Bronchial epithelial cell (primary cell): Measurements from ENCODE around the gene NUTM2G. TPM values are rescaled to one million over a fixed set of nuclear protein-coding genes. Genes with fewer than 3 reads are reported as not detected.
"Not testable (repeated sequence)": the region's sequence is repeated elsewhere in the genome, so short reads cannot be mapped to it uniquely, and the experiment has no call there.

Source experiments
- DNase-seq: peaks from one replicate; pipeline ENCODE4 v3.0.0-alpha.2; 2010; ENCODE audit warnings: low read depth
- FAIRE-seq: peaks from 2 replicates; lab custom pipeline; 2011; peaks lifted over from hg19 to GRCh38; lab: Jason Lieb, UNC
- H3K27me3 ChIP-seq: 2 replicates; pipeline ENCODE4 v1.5.1; 2011; ENCODE audit warnings: low read length; ENCODE audit not compliant: control insufficient read depth, insufficient read depth
- H3K36me3 ChIP-seq: 2 replicates; pipeline ENCODE4 v1.5.1; 2011; ENCODE audit warnings: low read length; ENCODE audit not compliant: control insufficient read depth, insufficient read depth
- H3K4me3 ChIP-seq: 2 replicates; pipeline ENCODE4 v1.5.1; 2011; ENCODE audit warnings: mild to moderate bottlenecking, low read depth, low read length, control low read depth
- total RNA-seq: library from RNA; depleted of rRNA; stranded (reverse); fragments of >200 nt; gene quantifications from 2 replicates; pipeline ENCODE4 v1.2.1, GENCODE V29; 2014

The NUTM2G gene
- total RNA-seq, 1 donor from 2014 or later, result not detected

- not testable (repeated sequence) for H3K27me3 ChIP-seq, FAIRE-seq, H3K36me3 ChIP-seq, H3K4me3 ChIP-seq, DNase-seq
These were observed 13.1 kb upstream of the NUTM2G start for GRCh38 chr9:96915539-96915938.

GRCh38 chr9:96916531-96916930, 12.1 kb upstream of the NUTM2G start:
- not testable (repeated sequence) for H3K36me3 ChIP-seq, H3K27me3 ChIP-seq, FAIRE-seq, H3K4me3 ChIP-seq, DNase-seq

GRCh38 chr9:96918550-96918949, 10.1 kb upstream of the NUTM2G start:
- not testable (repeated sequence) for FAIRE-seq, H3K4me3 ChIP-seq, H3K27me3 ChIP-seq, H3K36me3 ChIP-seq, DNase-seq

- not testable (repeated sequence) for H3K4me3 ChIP-seq, H3K27me3 ChIP-seq, H3K36me3 ChIP-seq, DNase-seq, FAIRE-seq
These were observed 7.8 kb upstream of the NUTM2G start for GRCh38 chr9:96920803-96921202.

GRCh38 chr9:96925587-96925986, 3.1 kb upstream of the NUTM2G start:
- FAIRE-seq, H3K27me3 ChIP-seq, DNase-seq, H3K36me3 ChIP-seq, H3K4me3 ChIP-seq: not testable (repeated sequence)

- not testable (repeated sequence) for H3K36me3 ChIP-seq, FAIRE-seq, DNase-seq, H3K27me3 ChIP-seq, H3K4me3 ChIP-seq
These were observed 3.0 kb downstream of the NUTM2G start for GRCh38 chr9:96931665-96932064.

- not testable (repeated sequence) for DNase-seq, H3K36me3 ChIP-seq
- FAIRE-seq, result peak; percentile 47
These were observed 5.5 kb downstream of the NUTM2G start for GRCh38 chr9:96934097-96934496.

GRCh38 chr9:96934706-96935105, 6.1 kb downstream of the NUTM2G start:
- H3K36me3 ChIP-seq, H3K4me3 ChIP-seq, DNase-seq, H3K27me3 ChIP-seq: not testable (repeated sequence)
- FAIRE-seq, result peak; percentile 58

More at GRCh38 chr9:96934097-96934496, 5.5 kb downstream of the NUTM2G start:
- not testable (repeated sequence) for H3K27me3 ChIP-seq, H3K4me3 ChIP-seq

- H3K4me3 ChIP-seq, FAIRE-seq, H3K36me3 ChIP-seq, DNase-seq, H3K27me3 ChIP-seq: not testable (repeated sequence)
These were observed 6.8 kb downstream of the NUTM2G start for GRCh38 chr9:96935401-96935800.

- not testable (repeated sequence) for DNase-seq, H3K4me3 ChIP-seq, H3K36me3 ChIP-seq, H3K27me3 ChIP-seq
- FAIRE-seq, result peak; percentile 87
These were observed 8.8 kb downstream of the NUTM2G start for GRCh38 chr9:96937442-96937841.

- H3K4me3 ChIP-seq, DNase-seq, H3K36me3 ChIP-seq, H3K27me3 ChIP-seq, FAIRE-seq: not testable (repeated sequence)
These were observed 10.5 kb downstream of the NUTM2G start for GRCh38 chr9:96938957-96939665.

- H3K4me3 ChIP-seq, H3K36me3 ChIP-seq, H3K27me3 ChIP-seq, DNase-seq: not testable (repeated sequence)
- peak; percentile 95 for FAIRE-seq
These were observed 12.3 kb downstream of the NUTM2G start for GRCh38 chr9:96940982-96941381.

- not testable (repeated sequence) for H3K27me3 ChIP-seq, DNase-seq, H3K36me3 ChIP-seq, H3K4me3 ChIP-seq
- FAIRE-seq, result peak; percentile 75
These were observed 13.0 kb downstream of the NUTM2G start for GRCh38 chr9:96941628-96942027.

GRCh38 chr9:96942181-96942580, 13.5 kb downstream of the NUTM2G start:
- peak; percentile 88 for FAIRE-seq
- H3K36me3 ChIP-seq, DNase-seq, H3K4me3 ChIP-seq, H3K27me3 ChIP-seq: not testable (repeated sequence)

- not testable (repeated sequence) for H3K4me3 ChIP-seq, DNase-seq, H3K27me3 ChIP-seq, H3K36me3 ChIP-seq, FAIRE-seq
These were observed 20.7 kb downstream of the NUTM2G start for GRCh38 chr9:96949346-96949745.
